GM20431 (cell line): ENCODE measurements around the gene RELL1.

Source experiments
- in situ Hi-C: fragments of 300-500 bp; cut with MseI, MboI; formaldehyde crosslinking; loops from one replicate; pipeline ENCODE4 v1.15.0; 2020; ENCODE audit warnings: low sequenced_read_pairs; ENCODE audit not compliant: unreplicated experiment

The RELL1 gene

DNA sequence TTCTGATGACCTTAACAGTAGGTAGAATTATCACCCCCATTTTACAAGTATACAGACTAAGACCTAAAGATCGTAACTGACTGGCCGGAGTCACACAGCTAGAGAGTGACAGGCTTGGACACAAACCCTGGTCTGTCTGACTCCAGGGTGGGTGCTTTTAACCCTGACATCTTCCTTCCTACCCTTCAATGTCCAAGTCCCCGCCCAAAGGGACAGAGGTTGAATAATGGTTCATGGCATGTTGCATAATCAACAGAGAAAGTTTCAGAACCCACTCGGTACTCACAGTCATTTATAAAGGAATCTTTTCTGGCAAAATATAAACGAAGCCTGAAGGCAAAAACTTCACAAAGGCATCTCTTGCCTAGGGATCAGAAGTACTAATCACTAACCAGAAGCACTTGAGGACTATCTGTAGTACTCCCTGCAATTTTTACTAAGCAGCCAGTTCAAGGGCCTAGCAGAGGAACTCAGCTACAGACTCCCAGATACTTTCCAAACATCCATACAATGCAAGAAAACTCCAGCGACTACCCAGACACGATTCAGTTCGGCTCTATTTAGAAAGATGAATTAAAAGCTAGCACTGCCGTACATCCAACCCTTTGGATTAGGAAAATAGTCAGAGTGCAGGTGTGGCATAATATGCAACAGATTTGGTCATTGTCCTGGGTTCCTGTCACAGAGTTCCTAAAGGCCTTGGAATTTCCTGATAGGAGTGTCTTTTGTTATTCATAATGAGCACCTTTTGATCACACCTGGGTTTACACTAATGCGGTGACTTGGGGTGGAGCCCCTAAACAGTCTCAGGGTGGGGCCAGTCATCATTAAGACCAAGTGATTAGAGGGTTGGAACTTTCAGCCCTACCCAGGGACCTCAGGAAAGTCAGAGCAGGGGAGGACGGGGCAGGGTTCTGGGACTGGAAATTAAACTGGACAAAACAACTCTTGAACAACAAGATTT, 44.0 kb downstream of the RELL1 start:
- in situ Hi-C loops: no loop called here

- in situ Hi-C loops: no loop called here
Observed at GRCh38 chr4:37641352-37641751, 44.8 kb downstream of the RELL1 start.

DNA sequence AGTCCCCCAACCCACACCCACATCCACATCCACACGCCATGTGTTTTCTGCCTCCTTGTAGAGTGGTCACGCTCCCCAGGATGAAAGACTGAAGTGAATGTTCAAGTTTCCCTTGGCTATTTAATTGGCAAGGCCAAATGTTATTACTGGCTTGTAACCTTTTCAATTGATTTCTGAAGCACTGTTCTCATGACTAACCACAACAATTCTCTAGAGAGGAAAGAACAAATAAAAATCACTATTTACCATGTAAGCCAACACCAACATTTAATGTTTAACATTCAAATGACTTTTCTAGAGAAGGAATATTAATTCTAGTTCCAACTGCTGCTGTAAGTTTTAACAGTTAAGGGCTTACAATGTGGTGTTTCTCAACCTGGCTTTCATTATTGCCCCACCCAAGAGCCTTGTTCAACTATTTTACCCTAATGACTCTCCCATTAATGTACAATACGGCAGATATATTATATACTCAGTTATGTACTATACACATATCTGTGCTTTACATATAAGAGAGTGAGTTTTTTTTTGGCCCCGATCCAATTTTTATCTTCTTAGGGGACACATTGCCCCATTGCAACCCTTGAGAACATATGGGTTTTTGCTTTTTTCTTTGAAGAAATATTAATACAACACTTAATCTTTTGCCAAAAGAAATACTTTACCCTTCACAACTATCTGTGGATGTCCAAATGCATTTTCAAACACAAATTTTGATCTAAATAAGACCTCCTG, 46.5 kb downstream of the RELL1 start:
- in situ Hi-C loops: no loop called here

DNA sequence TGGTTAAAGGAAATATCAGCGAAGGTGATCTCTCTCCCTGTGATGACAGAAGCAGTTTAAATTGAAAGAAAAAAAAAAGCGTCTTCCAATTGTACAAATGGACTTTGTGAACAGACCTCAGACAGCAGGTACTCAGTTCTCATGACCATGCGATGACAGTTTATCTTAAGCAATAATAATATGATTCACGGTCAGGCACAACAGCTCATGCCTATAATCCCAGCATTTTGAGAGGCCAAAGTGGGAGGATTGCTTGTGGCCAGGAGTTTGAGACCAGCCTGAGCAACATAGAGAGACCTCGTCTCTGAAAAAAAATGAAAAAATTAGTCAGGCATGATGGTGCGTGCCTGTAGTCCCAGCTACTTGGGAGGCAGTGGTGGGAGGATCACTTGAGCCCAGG, 51.0 kb downstream of the RELL1 start:
- in situ Hi-C loops: no loop called here

GRCh38 chr4:37634180-37634579, 52.0 kb downstream of the RELL1 start:
- in situ Hi-C loops: no loop called here

- in situ Hi-C loops: no loop called here
Observed at GRCh38 chr4:37632836-37633235, 53.3 kb downstream of the RELL1 start.

DNA sequence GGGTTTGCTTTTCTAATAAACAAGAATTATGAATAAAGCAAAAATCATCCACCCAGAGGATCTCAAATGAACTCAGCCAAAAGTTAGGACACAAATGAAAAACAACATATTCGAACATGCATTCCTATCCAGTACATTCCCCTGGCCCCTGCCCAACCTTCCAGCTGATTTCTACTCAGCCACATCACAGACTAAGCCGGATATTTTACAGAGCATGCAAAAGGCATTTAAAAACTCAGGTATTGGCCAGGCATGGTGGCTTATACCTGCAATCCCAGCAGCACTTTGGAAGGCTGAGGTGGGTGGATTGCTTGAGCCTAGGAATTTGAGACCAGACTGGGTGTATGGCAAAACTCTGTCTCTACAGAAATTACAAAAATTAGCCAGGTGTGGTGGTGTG, 54.6 kb downstream of the RELL1 start:
- in situ Hi-C loops: no loop called here

DNA sequence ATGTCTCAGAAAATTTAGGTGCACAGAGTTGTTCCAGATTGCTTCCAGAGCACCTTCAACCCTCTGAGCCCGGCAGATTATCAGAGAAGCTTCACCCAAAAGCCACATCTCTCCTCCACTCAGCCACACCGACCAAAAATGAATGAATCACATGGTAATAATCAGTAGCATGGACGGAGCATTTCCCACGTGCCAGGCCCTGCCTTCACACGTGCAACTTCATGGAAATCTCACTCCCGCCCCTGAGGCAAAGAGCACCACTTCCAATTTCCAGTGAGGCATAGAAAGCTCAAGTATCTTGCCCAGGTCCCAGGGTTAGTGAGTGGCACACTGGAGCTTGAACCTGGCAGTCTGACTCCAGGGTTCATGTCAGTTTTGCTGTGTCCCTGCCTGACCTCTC, 56.5 kb downstream of the RELL1 start:
- in situ Hi-C loops: no loop called here

DNA sequence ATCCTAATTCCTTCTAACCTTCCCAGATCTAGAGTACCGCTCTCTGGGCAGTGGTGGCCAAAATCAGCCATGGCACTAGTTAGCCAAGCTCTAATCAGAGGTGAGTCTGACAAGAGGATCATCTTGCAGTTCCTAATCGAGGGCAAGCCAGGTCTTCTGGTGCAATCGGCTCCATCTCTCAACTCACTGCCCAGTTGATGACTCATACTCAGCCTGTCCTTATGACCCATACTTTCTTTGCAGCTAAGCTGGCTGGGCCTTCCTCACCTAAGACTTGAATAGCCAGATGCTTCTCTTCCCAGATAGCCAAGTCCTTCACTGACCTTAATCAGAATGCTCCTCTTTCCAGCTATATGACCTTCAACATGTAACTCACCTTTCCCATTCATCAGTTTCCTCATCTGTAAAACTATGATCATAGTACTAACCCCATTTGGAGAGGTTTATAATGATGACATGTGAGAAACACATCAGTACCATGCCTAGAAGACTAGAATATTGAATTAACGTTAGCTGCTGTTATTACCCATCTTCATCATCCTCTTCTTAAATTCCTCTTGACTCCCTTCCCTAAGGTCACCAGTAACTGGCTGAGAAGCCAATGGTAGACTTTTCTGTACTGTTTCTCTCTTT, 57.1 kb downstream of the RELL1 start:
- in situ Hi-C loops: no loop called here

DNA sequence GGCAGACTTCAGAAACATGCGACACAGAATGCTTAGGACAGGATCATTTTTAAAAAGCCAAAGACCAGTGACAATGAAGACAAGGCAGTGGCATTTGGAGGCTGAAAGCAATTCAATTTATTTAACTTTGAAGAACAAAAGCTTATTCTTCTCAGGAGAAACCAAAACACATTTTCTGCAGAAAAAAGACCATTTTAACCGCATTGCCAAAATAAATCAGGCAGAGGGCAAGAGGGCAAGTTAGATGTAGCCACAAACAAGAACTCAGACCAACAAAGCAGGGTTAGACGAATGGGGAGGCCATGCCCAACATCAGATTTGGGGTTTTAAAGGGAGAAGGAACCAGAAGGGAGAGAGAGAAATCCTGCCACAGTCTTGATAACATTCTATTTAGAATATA, 58.9 kb downstream of the RELL1 start:
- in situ Hi-C loops: no loop called here

DNA sequence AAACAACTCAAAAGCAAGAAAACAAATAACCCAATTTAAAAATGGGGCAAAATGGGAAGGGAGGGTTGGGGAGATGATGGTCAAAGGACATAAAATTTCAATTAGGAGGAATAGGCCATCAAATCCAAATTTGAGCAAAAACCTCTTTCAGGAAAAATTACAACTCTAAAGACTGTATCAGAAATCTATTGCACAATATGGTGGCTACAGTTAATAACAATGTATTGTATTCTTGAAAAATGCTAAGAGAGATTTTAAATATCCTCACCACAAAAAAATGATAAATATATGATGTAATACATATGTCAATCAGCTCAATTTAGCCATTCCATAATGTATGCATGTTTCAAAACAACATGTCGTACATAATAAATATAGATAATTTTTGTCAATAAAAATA, 60.7 kb downstream of the RELL1 start:
- in situ Hi-C loops: no loop called here

GRCh38 chr4:37623940-37624339, 62.2 kb downstream of the RELL1 start:
- in situ Hi-C loops: loop anchor here (25.0 kb wide), 2 partner anchors 163 to 413 kb away; no protein-coding TSS in a partner anchor

DNA sequence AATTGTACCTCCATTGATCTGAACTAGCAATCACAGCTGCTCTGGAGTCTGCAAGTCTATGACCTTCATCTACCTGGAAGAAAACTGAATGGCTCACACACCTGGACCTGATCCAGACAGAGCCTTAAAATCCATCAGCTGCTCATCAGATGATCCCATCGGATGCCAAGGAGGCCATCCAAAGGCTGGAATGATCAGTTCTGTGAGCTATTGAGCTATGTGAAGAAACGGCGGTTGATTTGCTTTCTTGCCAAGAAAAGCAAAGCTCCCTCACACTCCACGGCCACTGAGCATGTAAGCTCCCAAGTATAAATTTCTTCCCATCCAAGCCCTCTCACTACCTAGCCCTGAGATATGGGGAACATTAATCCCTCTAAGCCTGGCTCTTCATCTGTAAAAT, 63.1 kb downstream of the RELL1 start:
- in situ Hi-C loops: loop anchor here (25.0 kb wide), 2 partner anchors 164 to 414 kb away; no protein-coding TSS in a partner anchor

DNA sequence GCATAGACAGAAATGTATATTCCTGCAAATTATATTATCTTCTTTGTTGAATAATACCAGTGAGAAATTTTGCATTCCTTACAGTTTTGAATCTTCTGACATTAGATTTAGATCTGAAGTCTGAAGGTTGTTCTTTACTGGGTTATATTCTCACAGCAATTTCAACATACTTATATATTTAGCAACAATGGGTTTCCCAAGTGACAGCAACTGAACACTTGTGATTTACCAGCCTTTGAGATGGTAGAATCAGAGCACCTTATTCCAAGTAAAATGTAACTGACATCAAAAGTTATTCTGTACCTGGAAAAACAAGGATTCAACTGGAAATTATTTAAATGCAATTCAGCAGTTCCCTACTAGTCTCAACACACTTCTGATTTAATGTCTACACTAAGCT, 66.0 kb downstream of the RELL1 start:
- in situ Hi-C loops: loop anchor here (25.0 kb wide), 2 partner anchors 167 to 417 kb away; no protein-coding TSS in a partner anchor

- in situ Hi-C loops: loop anchor here (25.0 kb wide), 2 partner anchors 172 to 422 kb away; no protein-coding TSS in a partner anchor
Observed at GRCh38 chr4:37615720-37616063, 70.5 kb downstream of the RELL1 start.

GRCh38 chr4:37615059-37615719, 71.0 kb downstream of the RELL1 start:
- in situ Hi-C loops: loop anchor here (25.0 kb wide), 2 partner anchors 172 to 422 kb away; no protein-coding TSS in a partner anchor

- in situ Hi-C loops: loop anchor here (25.0 kb wide), 2 partner anchors 174 to 424 kb away; no protein-coding TSS in a partner anchor
Observed at GRCh38 chr4:37612811-37613210, 73.4 kb downstream of the RELL1 start.

DNA sequence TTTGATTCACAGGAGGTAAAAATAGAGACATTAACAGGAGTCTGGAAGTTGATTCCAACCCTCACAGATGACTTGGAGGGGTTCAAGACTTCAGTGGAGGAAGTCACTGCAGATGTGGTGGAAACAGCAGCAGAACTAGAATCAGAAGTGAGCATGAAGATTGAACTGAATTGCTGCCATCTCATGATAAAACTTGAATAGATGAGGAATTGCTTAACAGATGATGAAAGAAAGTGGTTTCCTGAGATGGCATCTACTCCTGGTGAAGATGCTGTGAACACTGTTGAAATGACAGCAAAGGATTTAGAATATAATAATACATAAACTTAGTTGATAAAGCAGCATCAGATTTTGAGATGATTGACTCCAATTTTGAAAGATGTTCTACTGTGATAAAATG, 76.5 kb downstream of the RELL1 start:
- in situ Hi-C loops: loop anchor here (25.0 kb wide), 2 partner anchors 178 to 428 kb away; no protein-coding TSS in a partner anchor

- in situ Hi-C loops: loop anchor here (25.0 kb wide), 2 partner anchors 180 to 430 kb away; no protein-coding TSS in a partner anchor
Observed at GRCh38 chr4:37607018-37607417, 79.2 kb downstream of the RELL1 start.
